ENCODE data around the gene PARVG. TPM values are rescaled to one million over a fixed set of nuclear protein-coding genes. Genes with fewer than 3 reads are reported as not detected.

Gene PARVG
- total and polyA plus RNA-seq, 2 of the 13 experiments (the other 11 are each of a cell fraction or from before 2014, with no cell fraction given) = not detected

- no peak overlapping the region for H3K9ac ChIP-seq (ENCODE audit: insufficient read depth, low read depth, low read length)
- no peak overlapping the region for H3K4me2 ChIP-seq (ENCODE audit: low read depth, low read length)
- FAIRE-seq = no peak
- 0 out of 5 replicates have a peak, but pooled peaks cover 0 to 2% of the 10 kb centered on the region in 2 experiments for H3K27me3 ChIP-seq (ENCODE audit: control insufficient read depth in 1 of 2, insufficient read depth in 2 of 2, low read length in 2 of 2)
- H2AFZ ChIP-seq (ENCODE audit: low read length) = no peak overlapping the region
- 46% methylated on average over 23 of the region's 27 CpGs for WGBS (ENCODE audit: low lambda C conversion rate)
- BruUV-seq (replicated peaks) = no TSS peak
- no peaks in the 10 kb centered on the region for H3K36me3 ChIP-seq (replicated peaks in 1 of 2; ENCODE audit: control insufficient read depth in 1 of 2, insufficient read depth in 2 of 2, low read length in 2 of 2)
- POLR2A ChIA-PET = no interaction called here
- no peaks in the 10 kb centered on the region for H3K79me2 ChIP-seq (ENCODE audit: insufficient read depth, low read length)
- no peak overlapping the region for H3K27ac ChIP-seq (ENCODE audit: extremely low read length, insufficient read depth, low read length)
- H4K20me1 ChIP-seq (ENCODE audit: insufficient read depth, low read length) = no peaks in the 10 kb centered on the region
- CTCF ChIA-PET (ENCODE audit: low intra/inter-chr PET ratio, low total read pairs) = no interaction called here
- TF ChIP-seq ATF7-NPFF (CRISPR knock-in tag; IDR thresholded peaks at IDR 0.05; ENCODE audit: low read depth) = no peak
- no peak for TF ChIP-seq MZF1 (CRISPR knock-in tag; IDR thresholded peaks at IDR 0.05; ENCODE audit: borderline replicate concordance)
- TF ChIP-seq ZNF883 (CRISPR knock-in tag; IDR thresholded peaks at IDR 0.05; ENCODE audit: not compliant biosample characterization) = no peak
- no peak for TF ChIP-seq POLR2AphosphoS2 (IDR thresholded peaks at IDR 0.05; ENCODE audit: low read depth, low read length)
- TF ChIP-seq PATZ1 (CRISPR knock-in tag; IDR thresholded peaks at IDR 0.05) = no peak
- no peak for TF ChIP-seq ZNF709 (CRISPR knock-in tag; IDR thresholded peaks at IDR 0.05)
- TF ChIP-seq SMAD1 (CRISPR knock-in tag; IDR thresholded peaks at IDR 0.05; ENCODE audit: borderline replicate concordance, low read depth) = no peak
- H3K9me3 ChIP-seq (ENCODE audit: low read length) = no peaks in the 10 kb centered on the region
- no peaks in the 10 kb centered on the region for H3K4me1 ChIP-seq (ENCODE audit: insufficient read depth, low read length)
- no peak overlapping the region for H3K4me3 ChIP-seq (replicated peaks in 1 of 3; ENCODE audit: insufficient read depth in 1 of 3, low read depth in 2 of 3, low read length in 3 of 3)
- no peak for DNase-seq (ENCODE audit: low spot score)
- intact Hi-C loops (cut with micrococcal nuclease; ENCODE audit: unreplicated experiment) = no loop called here
- in situ Hi-C loops (cut with HindIII; ENCODE audit: extremely low pct_ligation_motif_present, low pct_unique_long_range_greater_than_20kb) = no loop called here
- no peak for ATAC-seq
Observed at GRCh38 chr22:44147821-44148574, 32.7 kb upstream of the PARVG start.
